ENCODE data around the gene ANKRD52.

DNA sequence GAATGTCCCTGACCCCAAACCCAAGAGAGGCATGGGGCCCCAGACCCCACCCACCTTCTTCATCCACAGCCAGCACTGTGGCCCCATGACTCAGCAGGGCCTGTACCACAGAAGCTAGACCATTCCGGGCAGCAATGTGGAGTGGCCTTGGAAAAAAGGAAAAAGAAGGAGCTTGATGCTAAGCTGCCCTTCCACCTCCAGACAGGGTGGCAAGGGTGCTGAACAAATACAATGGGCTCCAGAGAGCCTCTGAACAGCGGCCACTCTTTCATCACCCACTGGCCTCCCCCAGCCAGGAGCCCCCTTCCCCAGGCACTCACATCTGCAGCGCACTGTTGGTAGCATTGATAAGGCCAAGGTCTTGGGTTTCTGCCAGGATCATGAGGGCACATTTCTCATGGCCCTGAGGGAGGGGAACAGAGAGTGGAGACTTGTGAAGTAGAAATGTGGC, 14.4 kb downstream of the ANKRD52 start:
- no peak for TF ChIP-seq TAF1 (IDR thresholded peaks at IDR 0.05; ENCODE audit: low read depth, low read length)
- TF ChIP-seq POLR2A (IDR thresholded peaks at IDR 0.05; ENCODE audit: low read depth, low read length): no peak
- no peak for TF ChIP-seq POLR2AphosphoS5 (IDR thresholded peaks at IDR 0.05; ENCODE audit: low read depth, low read length)
- TF ChIP-seq SPI1 (IDR thresholded peaks at IDR 0.05; ENCODE audit: low read depth, low read length): no peak
- TF ChIP-seq POU2F2 (IDR thresholded peaks at IDR 0.05; ENCODE audit: low read depth, low read length): no peak
